Astrocyte of the spinal cord (primary cell): ENCODE measurements around the gene DPP10.
"Not testable (repeated sequence)": the region's sequence is repeated elsewhere in the genome, so short reads cannot be mapped to it uniquely, and the experiment has no call there.

ENCODE experiments used
- DNase-seq: peaks from one replicate; pipeline ENCODE4 v3.0.0; 2011; ENCODE audit warnings: low read depth, low spot score
- H3K4me3 ChIP-seq: 2 replicates; pipeline ENCODE4 v1.5.1; 2011; ENCODE audit warnings: low read depth, mild to moderate bottlenecking, low read length, moderate library complexity
- CTCF ChIP-seq: IDR thresholded peaks from 2 replicates; pipeline ENCODE4 v1.5.1; 2012; ENCODE audit warnings: low read depth, mild to moderate bottlenecking, low read length, inconsistent platforms
- in situ Hi-C: cut with HindIII; loops from 2 replicates; pipeline ENCODE4 v1.10.0; 2017; ENCODE audit warnings: low sequenced_read_pairs

The DPP10 gene

GRCh38 chr2:114940785-114941458, 498.5 kb downstream of the DPP10 start:
- in situ Hi-C loops = no loop called here
- no peak for TF ChIP-seq CTCF
- no peak overlapping the region for H3K4me3 ChIP-seq

DNA sequence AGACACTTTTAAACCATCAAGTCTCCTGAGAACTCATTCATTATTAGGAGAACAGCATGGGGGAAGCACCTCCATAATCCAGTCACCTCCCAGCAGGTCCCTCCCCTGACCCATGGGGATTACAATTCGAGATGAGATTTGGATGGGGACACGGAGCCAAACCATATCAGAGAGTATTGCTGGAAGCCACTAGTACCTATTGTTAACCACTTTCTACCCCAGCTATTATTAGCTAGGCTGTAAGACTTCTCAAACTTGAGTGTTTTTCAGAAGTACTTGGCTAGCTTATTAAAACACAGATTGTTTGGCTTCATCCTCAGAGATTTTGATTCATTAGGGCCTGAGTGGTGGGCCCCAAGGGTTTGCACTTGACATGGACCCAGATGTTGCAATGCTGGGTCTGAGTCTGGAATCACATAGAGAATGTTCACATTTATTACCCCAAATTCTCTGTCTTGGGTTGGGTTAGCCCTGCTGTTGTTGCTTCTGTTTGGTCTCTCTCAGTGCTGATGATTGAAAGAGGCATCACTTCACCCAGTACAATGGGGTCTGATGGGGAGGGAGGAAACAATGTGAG, 506.9 kb downstream of the DPP10 start:
- no peak for TF ChIP-seq CTCF
- in situ Hi-C loops = no loop called here

More at GRCh38 chr2:114940785-114941458, 498.5 kb downstream of the DPP10 start:
- no peak for DNase-seq

GRCh38 chr2:114960389-114960788, 517.9 kb downstream of the DPP10 start:
- DNase-seq = no peak
- TF ChIP-seq CTCF = no peak
- H3K4me3 ChIP-seq = no peak overlapping the region
- in situ Hi-C loops = no loop called here

More for the DNA sequence above, 506.9 kb downstream of the DPP10 start:
- no peak overlapping the region for H3K4me3 ChIP-seq
- no peak for DNase-seq

- H3K4me3 ChIP-seq = no peak overlapping the region
- no peak for DNase-seq
- in situ Hi-C loops = no loop called here
- no peak for TF ChIP-seq CTCF
Observed at GRCh38 chr2:114962532-114962931, 520.1 kb downstream of the DPP10 start.

DNA sequence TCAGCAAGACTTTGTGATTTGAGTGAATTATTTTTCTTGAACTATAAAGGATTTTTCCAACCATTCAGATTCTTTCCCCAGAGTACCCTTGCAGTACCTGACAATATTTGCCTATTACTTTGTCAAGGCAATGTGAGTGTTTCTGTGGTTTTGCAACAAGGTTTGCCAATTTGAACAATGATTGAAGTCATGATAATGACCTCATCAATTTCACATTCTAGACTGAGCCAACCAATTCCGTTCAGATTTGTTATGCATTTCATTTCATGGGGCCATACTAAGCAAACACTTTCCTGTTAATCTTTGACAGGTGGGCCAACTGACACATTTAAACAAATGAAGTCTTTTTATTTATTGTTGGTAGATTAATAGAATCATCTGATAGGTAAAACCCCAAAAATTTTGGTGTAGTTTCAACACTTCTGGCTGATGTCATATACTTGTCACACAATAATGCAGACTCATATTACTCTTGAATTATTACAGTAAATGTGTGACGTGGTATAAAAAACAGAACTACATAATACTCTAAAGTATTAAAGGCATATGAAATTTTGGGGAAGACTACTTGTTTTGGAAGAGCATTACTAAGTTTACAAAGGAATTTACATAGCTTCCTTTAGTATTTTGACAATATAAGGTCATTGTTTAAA, 526.4 kb downstream of the DPP10 start:
- in situ Hi-C loops = no loop called here
- H3K4me3 ChIP-seq = no peak overlapping the region
- no peak for TF ChIP-seq CTCF
- no peak for DNase-seq

- in situ Hi-C loops, DNase-seq, H3K4me3 ChIP-seq: not testable (repeated sequence)
Observed at GRCh38 chr2:115004321-115004720, 561.9 kb downstream of the DPP10 start.

- no peak for TF ChIP-seq CTCF
- no peak for DNase-seq
- in situ Hi-C loops = no loop called here
- H3K4me3 ChIP-seq = no peak overlapping the region
Observed at GRCh38 chr2:115011721-115012120, 569.3 kb downstream of the DPP10 start.

DNA sequence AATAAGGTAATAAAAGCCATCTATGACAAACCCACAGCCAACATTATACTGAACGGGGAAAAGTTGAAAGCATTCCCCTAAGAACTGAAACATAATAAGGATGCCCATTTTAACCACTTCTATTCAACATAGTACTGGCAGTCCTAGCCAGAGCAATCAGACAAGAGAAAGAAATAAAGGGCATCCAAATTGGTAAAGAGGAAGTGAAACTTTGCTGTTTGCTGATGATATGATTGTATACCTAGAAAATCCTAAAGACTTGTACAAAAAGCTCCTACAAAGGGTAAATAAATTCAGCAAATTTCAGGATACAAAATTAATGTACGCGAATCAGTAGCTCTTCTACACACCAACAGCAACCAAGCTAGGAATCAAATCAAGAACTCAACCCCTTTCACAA, 579.6 kb downstream of the DPP10 start:
- DNase-seq, H3K4me3 ChIP-seq, in situ Hi-C loops: not testable (repeated sequence)
